Liver (tissue), 9 donors: ENCODE data around the gene MICU1. TPM values are rescaled to one million over a fixed set of nuclear protein-coding genes. Genes with fewer than 3 reads are reported as not detected.
A peak's percentile ranks its signal among the peaks of the same experiment; 100 is the strongest.

ENCODE experiments used
- DNase-seq: peaks from one replicate; pipeline ENCODE4 v3.0.0-alpha.2; 2017; ENCODE audit warnings: low spot score
- H3K27ac ChIP-seq, 2 donors: one replicate each; pipeline ENCODE4 v1.7.0; 2013; ENCODE audit warnings: inconsistent platforms in 2 of 2, low read length in 2 of 2, control low read depth in 1 of 2, low read depth in 1 of 2, mild to moderate bottlenecking in 1 of 2
- H3K27me3 ChIP-seq, 4 donors: one replicate each; pipeline versions ENCODE4 v1.6.1 to v1.7.0; 2013; ENCODE audit warnings: low read length in 3 of 4, inconsistent platforms in 1 of 4, mild to moderate bottlenecking in 1 of 4, moderate library complexity in 1 of 4; ENCODE audit not compliant: control insufficient read depth in 4 of 4, insufficient read depth in 4 of 4
- H3K36me3 ChIP-seq, 4 donors: one replicate each; pipeline versions ENCODE4 v1.6.1 to v1.7.0; 2013; ENCODE audit warnings: low read length in 3 of 4, mild to moderate bottlenecking in 3 of 4, low read depth in 1 of 4, moderate library complexity in 1 of 4; ENCODE audit not compliant: control insufficient read depth in 4 of 4, insufficient read depth in 3 of 4
- H3K4me1 ChIP-seq, 4 donors: one replicate each; pipeline versions ENCODE4 v1.6.1 to v1.7.0; 2013; ENCODE audit warnings: low read length in 3 of 4, mild to moderate bottlenecking in 3 of 4, moderate library complexity in 1 of 4; ENCODE audit not compliant: control insufficient read depth in 4 of 4, insufficient read depth in 4 of 4
- H3K4me3 ChIP-seq, 3 donors: one replicate each; pipeline versions ENCODE4 v1.6.1 to v1.7.0; 2013; ENCODE audit warnings: low read length in 3 of 3, control low read depth in 1 of 3, low read depth in 1 of 3, mild to moderate bottlenecking in 1 of 3
- H3K9ac ChIP-seq, 2 donors: one replicate each; pipeline ENCODE4 v1.7.0; 2013; ENCODE audit warnings: low read length in 2 of 2, mild to moderate bottlenecking in 2 of 2, moderate library complexity in 2 of 2, control low read depth in 1 of 2, low read depth in 1 of 2
- H3K9me3 ChIP-seq, 4 donors: one replicate each; pipeline versions ENCODE4 v1.6.1 to v1.7.0; 2013; ENCODE audit warnings: low read length in 3 of 4; ENCODE audit not compliant: control insufficient read depth in 4 of 4
- ATF3 ChIP-seq: IDR thresholded peaks from 2 replicates; pipeline ENCODE4 v1.6.1; 2016; ENCODE audit warnings: antibody characterized with exemption
- CTCF ChIP-seq: fragments of 150-350 bp; IDR thresholded peaks from 2 replicates; pipeline ENCODE4 v1.5.1; 2017; ENCODE audit warnings: improper control_type of control experiment, low read depth, low read length; ENCODE audit not compliant: missing input control
- EGR1 ChIP-seq, 2 donors: IDR thresholded peaks; 2 replicates each; pipeline ENCODE4 v1.6.1; 2016 to 2018; ENCODE audit warnings: antibody characterized with exemption in 2 of 2, low read depth in 2 of 2
- FOXA1 ChIP-seq: IDR thresholded peaks from 2 replicates; pipeline ENCODE4 v1.6.1; 2016; ENCODE audit warnings: antibody characterized with exemption
- FOXA2 ChIP-seq: IDR thresholded peaks from 2 replicates; pipeline ENCODE4 v1.6.1; 2016; ENCODE audit warnings: antibody characterized with exemption
- GABPA ChIP-seq, 2 donors: IDR thresholded peaks in 1 of 2; conservative IDR thresholded peaks in 1 of 2; 2 replicates each; pipeline ENCODE4 v1.6.1; 2016; ENCODE audit warnings: antibody characterized with exemption in 2 of 2, mild to moderate bottlenecking in 1 of 2, moderate library complexity in 1 of 2
- HNF4A ChIP-seq, 2 donors: conservative IDR thresholded peaks; 2 replicates each; pipeline ENCODE4 v1.6.1; 2016; ENCODE audit warnings: antibody characterized with exemption in 2 of 2, mild to moderate bottlenecking in 2 of 2
- JUND ChIP-seq, 2 donors: IDR thresholded peaks; 2 replicates each; pipeline ENCODE4 v1.6.1; 2016; ENCODE audit warnings: antibody characterized with exemption in 2 of 2
- NR2F2 ChIP-seq: IDR thresholded peaks from 2 replicates; pipeline ENCODE4 v1.6.1; 2016; ENCODE audit warnings: antibody characterized with exemption
- RAD21 ChIP-seq, 2 donors: IDR thresholded peaks; 2 replicates each; pipeline ENCODE4 v1.6.1; 2016; ENCODE audit warnings: antibody characterized with exemption in 2 of 2, mild to moderate bottlenecking in 2 of 2
- RXRA ChIP-seq, 2 donors: IDR thresholded peaks; 2 replicates each; pipeline ENCODE4 v1.6.1; 2017 to 2018; ENCODE audit warnings: antibody characterized with exemption in 2 of 2, mild to moderate bottlenecking in 1 of 2
- SP1 ChIP-seq: IDR thresholded peaks from 2 replicates; pipeline ENCODE4 v1.6.1; 2018; ENCODE audit warnings: antibody characterized with exemption, mild to moderate bottlenecking
- TAF1 ChIP-seq: conservative IDR thresholded peaks from 2 replicates; pipeline ENCODE4 v1.6.1; 2016; ENCODE audit warnings: antibody characterized with exemption, mild to moderate bottlenecking
- YY1 ChIP-seq: IDR thresholded peaks from 2 replicates; pipeline ENCODE4 v1.6.1; 2016; ENCODE audit warnings: antibody characterized with exemption, mild to moderate bottlenecking
- ZBTB33 ChIP-seq: IDR thresholded peaks from 2 replicates; pipeline ENCODE4 v1.6.1; 2016; ENCODE audit warnings: antibody characterized with exemption
- WGBS: extraction: QIAGEN DNeasy Blood & Tissue Kit; methylation state at CpG from one replicate; pipeline ENCODE4 v1.1.7; 2013; 5-methylcytosine and 5-hydroxymethylcytosine counted together
- polyA plus RNA-seq, 2 donors: library from polyadenylated mRNA; stranded (reverse) in 1 of 2; unstranded in 1 of 2; fragments of 200-250 nt in 1 of 2; fragments of >200 nt in 1 of 2; fragmentation: Nextera tagmentation in 1 of 2; extraction: Ambion mirVana in 1 of 2; gene quantifications; one replicate each; pipeline versions ENCODE4 v1.2.1 to v1.2.3, GENCODE V29; 2013 to 2015
- total RNA-seq, 2 donors: library from RNA; depleted of rRNA; stranded (reverse); fragments of >200 nt; gene quantifications; one replicate each; pipeline ENCODE4 v1.2.3, GENCODE V29; 2014
- TF ChIP-seq, protein P1 (sequence below): IDR thresholded peaks from 2 replicates; pipeline ENCODE4 v1.6.1; 2016; ENCODE audit warnings: antibody characterized with exemption, mild to moderate bottlenecking
- TF ChIP-seq, protein P2 (sequence below): IDR thresholded peaks from 2 replicates; pipeline ENCODE4 v1.6.1; 2016; ENCODE audit warnings: antibody characterized with exemption
- donor health status: healthy.
- donor health status: healthy.
- donor health status: healthy.
- donor health status: healthy.
- donor health status: healthy.

Gene MICU1
- total and polyA plus RNA-seq, 4 donors: 26.4 to 47.4 (median 32.1) TPM

DNA sequence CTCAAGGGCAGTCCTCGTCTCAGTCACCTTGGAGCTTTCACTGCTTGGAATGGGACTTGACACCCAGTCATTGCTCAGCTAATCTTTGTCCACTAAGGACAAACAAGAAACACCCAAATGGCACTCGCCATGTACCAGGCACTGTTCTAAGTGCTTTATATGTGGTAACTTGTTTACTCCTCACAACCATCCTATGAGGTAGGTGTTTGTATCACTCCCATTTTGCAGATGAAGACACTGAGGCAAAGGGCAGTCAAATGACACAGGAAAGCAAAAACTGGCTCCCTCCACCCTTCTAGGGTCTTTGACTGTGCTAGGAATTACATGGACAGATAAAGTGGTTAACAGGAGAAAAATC is 295.8 kb downstream of the MICU1 start:
- WGBS: 59% methylated on average over 2 of the region's 2 CpGs
- H3K9me3 ChIP-seq: no peaks in the 10 kb centered on the region
- peaks cover 26 to 63% (median 53%) of the 10 kb centered on the region in 4 donors for H3K4me1 ChIP-seq
- no peak overlapping the region for H3K4me3 ChIP-seq
- TF ChIP-seq NR2F2: no peak
- TF ChIP-seq RAD21 (IDR thresholded peaks at IDR 0.05): no peak
- TF ChIP-seq, protein P1, sequence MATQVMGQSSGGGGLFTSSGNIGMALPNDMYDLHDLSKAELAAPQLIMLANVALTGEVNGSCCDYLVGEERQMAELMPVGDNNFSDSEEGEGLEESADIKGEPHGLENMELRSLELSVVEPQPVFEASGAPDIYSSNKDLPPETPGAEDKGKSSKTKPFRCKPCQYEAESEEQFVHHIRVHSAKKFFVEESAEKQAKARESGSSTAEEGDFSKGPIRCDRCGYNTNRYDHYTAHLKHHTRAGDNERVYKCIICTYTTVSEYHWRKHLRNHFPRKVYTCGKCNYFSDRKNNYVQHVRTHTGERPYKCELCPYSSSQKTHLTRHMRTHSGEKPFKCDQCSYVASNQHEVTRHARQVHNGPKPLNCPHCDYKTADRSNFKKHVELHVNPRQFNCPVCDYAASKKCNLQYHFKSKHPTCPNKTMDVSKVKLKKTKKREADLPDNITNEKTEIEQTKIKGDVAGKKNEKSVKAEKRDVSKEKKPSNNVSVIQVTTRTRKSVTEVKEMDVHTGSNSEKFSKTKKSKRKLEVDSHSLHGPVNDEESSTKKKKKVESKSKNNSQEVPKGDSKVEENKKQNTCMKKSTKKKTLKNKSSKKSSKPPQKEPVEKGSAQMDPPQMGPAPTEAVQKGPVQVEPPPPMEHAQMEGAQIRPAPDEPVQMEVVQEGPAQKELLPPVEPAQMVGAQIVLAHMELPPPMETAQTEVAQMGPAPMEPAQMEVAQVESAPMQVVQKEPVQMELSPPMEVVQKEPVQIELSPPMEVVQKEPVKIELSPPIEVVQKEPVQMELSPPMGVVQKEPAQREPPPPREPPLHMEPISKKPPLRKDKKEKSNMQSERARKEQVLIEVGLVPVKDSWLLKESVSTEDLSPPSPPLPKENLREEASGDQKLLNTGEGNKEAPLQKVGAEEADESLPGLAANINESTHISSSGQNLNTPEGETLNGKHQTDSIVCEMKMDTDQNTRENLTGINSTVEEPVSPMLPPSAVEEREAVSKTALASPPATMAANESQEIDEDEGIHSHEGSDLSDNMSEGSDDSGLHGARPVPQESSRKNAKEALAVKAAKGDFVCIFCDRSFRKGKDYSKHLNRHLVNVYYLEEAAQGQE: no peak
- no peak for TF ChIP-seq CTCF
- no peak for TF ChIP-seq EGR1 (IDR thresholded peaks at IDR 0.05; ENCODE audit: low read depth in 2 of 2)
- no peak for TF ChIP-seq FOXA2
- no peak for TF ChIP-seq GABPA (IDR thresholded peaks at IDR 0.05 in 1 of 2, conservative IDR thresholded peaks at IDR 0.05 in 1 of 2)
- TF ChIP-seq FOXA1: no peak
- TF ChIP-seq HNF4A (conservative IDR thresholded peaks at IDR 0.05): no peak
- TF ChIP-seq RXRA (IDR thresholded peaks at IDR 0.05): no peak
- TF ChIP-seq TAF1: no peak
- no peak for TF ChIP-seq JUND (IDR thresholded peaks at IDR 0.05)
- TF ChIP-seq, protein P2, sequence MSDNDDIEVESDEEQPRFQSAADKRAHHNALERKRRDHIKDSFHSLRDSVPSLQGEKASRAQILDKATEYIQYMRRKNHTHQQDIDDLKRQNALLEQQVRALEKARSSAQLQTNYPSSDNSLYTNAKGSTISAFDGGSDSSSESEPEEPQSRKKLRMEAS: no peak
- no peak for TF ChIP-seq ATF3
- no peak for TF ChIP-seq ZBTB33
- TF ChIP-seq SP1: no peak
- no peak for TF ChIP-seq YY1
- H3K27ac ChIP-seq: peak overlapping the region; percentile 64 to 77
- DNase-seq: no peak
- H3K27me3 ChIP-seq: no peaks in the 10 kb centered on the region
- no peaks in the 10 kb centered on the region for H3K36me3 ChIP-seq
- no peak overlapping the region for H3K9ac ChIP-seq
